ENCODE data around the gene MRRF.
"Not testable (repeated sequence)": the region's sequence is repeated elsewhere in the genome, so short reads cannot be mapped to it uniquely, and the experiment has no call there.

The MRRF gene

DNA sequence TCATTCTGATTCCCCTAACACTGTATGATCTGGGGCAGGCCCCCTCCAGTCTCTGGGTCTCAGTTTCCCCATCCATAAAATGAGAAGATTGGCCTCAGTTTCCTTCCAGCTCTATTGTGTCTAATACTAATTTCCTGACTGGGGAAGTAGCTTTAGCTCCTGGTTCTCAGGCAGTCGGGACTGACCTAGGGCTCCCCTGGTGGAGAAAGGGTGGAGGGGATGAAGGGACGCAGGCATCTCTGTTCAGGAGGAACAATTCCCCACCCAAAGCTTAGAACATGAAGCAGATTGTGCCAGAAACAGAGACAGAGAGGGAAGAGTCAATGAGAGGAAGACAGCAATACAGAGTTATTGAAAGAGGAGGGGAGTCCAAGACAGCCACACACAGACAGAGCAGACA lies 91.9 kb downstream of the MRRF start:
- no peak for DNase-seq (ENCODE audit: low read depth)

DNA sequence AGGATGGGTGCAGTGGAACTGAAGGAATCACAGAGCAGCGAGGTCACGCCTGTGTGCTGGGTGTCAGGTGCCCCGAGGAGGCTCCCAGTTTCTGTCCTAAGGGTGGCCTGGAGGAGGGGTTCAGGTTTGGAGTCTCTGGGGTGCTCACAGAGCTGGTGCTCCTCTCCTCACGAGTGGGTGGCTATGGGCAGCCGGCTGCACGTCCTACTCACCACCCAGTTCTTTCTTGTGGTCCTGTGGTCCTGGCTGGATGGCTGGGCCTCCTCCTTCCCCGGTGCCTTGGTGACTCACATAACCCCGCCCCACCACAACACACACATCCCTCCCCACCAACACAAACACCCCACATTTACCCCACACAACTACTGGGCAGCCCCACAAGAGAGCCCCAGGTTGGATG lies 96.2 kb downstream of the MRRF start:
- DNase-seq (ENCODE audit: low read depth) = no peak

DNA sequence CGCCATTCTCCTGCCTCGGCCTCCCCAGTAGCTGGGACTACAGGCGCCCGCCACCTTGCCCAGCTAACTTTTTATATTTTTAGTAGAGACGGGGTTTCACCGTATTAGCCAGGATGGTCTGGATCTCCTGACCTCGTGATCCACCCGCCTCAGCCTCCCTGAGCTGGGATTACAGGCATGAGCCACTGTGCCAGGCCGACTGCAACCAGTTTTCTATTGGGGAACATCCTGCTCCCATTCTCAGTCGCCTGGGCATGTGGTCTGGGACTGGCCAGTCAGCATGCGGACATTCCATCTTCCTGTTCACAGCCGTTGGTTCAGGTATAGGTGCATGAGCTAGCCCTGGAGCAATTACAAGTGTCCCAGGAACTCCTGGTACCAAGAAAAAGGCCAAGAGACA lies 98.4 kb downstream of the MRRF start:
- DNase-seq (ENCODE audit: low read depth) = not testable (repeated sequence)

DNA sequence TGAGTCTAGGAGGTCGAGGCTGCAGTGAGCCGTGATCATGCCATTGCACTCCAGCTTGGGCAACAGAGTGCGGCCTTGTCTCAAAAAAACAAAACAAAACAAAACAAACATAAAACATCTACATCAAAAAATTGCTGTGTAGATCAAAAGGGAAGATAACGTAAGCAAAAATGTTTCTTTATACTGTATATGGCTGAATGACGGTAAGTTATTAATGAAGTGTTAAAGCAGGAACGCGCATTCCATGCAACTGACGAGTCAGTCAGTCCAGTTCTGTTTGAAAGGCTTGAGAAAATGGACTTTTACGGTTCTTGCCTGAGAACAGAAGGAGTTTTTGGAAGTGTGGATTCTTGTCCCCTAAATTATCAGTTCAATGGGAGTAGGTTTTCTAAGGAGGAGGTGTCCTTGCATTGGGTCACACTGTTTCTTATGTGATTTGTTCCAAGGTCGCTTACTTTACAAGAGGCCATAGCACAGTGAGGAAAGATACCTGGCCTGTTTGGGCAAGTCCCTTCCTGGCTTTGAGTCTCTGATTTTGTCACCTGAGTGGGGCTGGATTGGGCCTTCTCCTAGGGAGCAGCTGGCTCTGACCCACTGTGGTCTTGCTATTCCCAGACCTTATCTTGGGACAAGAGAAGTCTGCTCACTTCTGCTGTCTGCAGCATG lies 99.6 kb downstream of the MRRF start:
- DNase-seq (ENCODE audit: low read depth) = no peak

DNA sequence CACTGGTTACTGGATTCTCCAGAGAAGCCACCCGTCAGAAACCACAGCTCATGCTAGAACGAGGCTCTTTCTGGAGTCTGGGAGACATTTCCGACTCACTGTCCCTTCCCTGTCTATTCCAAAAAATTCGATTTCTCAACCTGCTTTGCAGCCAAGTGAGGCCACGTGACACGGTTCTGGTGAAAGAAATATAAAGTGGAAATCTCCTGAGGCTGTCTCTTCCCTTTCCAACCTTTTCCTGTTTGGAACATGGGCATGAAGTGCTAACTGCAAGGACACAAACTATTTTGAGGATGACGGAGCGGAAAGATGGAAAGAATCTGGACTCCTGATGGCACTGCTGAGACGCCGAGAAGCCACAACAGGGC lies 100.1 kb downstream of the MRRF start:
- DNase-seq (ENCODE audit: low read depth) = no peak

DNA sequence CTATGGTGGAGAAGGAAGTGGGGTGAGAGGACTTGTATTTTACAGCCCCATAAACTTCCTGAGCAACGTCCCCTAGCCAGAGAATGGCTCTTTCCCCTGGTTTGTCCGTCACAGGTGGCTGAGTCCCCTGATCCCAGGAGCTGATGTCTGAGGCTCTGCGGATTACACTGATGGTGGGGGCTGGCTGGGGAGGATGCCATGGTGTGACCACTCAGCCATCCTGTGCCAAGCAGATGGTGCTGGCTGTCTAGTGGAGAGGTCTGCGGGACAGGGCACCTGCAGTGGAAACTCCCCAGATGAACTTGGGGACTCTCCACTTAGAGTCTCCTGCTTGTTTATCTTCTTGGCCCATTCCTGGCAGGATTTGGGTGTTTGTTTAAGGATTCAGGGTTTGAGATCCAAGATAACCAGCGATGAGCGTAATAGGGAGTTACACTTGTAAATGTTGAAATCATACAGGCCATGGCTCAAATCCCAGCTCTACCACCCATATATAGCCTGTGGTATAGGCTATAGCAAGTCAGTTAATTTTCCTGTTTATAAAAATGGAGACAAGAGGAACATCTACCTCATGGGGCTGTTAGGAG lies 101.5 kb downstream of the MRRF start:
- DNase-seq (ENCODE audit: low read depth) = no peak

DNA sequence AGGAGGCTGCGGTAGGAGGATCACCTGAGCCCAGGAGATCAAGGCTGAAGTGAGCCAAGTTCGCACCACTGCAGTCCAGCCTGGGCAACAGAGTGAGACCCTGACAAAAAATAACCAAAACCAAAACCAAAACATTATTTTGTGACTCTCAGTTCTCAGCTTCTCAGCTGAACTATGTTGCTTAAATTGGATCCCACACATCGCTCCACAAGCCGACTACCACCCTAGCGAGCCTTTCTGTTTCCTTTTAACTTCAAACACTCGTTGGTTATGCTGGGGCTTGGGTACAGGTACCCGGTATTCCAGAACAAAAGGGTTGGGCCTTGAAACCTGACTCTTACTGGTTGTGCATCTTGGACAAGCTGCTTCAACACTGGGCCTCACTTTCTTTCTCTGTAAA lies 102.4 kb downstream of the MRRF start:
- no peak for DNase-seq (ENCODE audit: low read depth)

DNA sequence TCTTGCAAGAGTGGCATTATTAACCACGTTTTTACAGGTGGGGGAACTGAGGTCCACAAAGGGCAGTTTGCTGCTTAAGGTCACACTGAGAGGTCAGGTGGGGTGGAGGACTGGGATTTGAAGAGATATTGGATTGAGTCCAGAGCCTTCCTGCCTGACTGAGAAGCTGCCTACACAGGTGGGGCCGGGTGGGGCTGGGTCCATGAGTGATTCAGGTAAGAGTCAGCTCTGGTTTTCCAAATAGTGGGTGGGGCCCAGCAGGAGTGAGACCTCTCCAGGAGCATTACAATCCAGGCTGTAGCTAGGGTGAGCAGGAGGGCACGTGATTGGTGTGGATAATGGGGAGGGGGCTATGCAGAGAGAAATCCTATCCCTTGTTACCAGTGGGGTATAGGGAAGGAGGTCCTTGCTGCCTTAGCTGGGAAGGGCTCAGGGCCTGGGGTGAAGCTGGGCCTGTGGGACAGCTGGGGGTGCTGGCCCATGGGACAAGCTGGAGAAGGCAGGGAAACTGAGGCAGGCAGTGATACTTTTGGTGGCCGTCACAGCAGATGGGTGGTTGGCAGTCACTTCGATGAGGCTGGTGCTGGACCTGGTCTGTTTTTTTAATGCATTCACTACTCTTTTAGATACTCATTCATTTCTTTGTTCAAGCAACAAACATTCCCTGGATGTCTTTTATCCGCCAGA lies 103.2 kb downstream of the MRRF start:
- DNase-seq (ENCODE audit: low read depth) = no peak

DNA sequence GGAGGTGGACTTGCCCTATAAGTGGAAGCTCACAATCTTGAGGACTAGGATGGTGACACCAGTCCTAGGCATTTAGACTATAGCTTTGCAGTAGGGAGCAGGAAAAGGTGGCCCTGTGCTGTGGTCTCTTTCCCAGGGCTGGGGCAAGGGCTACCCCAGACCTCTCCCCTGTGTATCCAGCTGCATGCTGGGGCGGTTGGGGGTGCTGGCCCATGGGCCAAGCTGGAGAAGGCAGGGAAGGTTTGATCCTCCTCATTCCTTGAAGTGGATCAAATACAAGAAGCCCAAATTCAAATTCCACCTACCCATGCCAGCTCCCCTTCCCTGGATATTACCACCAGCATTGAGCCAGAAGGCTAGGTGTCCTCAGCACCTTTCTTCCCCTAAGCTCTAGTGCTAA lies 104.0 kb downstream of the MRRF start:
- no peak for DNase-seq (ENCODE audit: low read depth)

DNA sequence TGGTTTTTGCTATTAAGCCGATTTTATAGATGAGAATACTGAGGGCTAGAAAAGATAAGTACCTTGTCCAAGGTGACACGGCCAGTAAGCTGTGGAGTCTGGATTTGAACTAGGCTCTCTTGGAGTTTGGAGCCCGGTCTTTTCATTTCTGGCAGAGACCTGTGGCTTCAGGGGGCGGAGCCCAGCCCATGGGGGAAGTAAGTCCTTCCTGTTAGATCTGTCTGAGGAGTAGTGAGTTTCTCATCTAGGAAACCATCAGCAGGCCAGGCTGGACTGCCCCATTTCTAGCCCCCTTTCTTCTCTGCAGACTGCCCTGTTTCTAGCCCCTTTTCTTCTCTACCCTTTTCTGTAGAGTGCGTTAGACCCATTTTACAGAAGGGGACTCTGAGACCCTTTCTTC lies 105.6 kb downstream of the MRRF start:
- DNase-seq (ENCODE audit: low read depth) = no peak

DNA sequence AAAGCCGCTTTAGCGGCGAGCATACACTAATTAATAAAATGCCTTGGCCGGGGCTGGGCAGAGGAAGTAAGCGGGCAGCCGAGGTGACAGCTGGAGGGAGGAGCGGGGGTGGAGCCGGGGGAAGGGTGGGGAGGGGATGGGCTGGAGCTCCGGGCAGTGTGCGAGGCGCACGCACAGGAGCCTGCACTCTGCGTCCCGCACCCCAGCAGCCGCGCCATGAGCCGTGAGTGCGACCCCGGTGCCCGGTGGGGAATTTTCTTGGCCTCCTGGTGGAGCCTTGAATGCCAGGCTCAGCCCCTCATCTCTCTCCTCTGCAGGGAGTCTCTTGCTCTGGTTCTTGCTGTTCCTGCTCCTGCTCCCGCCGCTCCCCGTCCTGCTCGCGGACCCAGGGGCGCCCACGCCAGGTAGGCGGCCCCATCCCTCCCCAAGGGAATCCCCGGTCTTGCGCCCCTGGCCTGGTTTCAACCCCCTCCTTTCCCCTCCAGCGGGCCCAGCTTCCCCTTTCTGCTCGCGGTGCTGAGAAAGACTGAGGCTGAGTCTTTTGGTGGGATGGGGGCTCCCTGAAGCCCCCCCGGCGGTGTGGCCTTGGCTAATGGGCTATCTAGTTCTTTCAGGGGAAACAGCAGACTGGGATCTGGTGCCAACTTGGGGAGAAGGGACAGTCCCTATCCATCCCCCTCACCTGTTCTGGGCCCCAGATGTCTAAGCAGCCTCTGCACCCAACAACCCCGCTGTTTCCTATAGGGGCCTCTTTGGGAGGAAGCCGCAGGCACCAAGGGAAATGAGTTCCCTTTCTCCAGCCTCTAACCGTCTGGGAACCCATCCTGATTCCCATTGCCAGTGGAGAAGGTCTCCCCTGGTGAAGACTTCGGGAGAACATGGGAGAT lies 106.4 kb downstream of the MRRF start, which contains the start of gene PTGS1:
Gene PTGS1 (plus strand): TSS at position 156 of the 887 bp plus-strand sequence. CDS start 61 bp downstream, at position 217.
- no peak for DNase-seq (ENCODE audit: low read depth)

DNA sequence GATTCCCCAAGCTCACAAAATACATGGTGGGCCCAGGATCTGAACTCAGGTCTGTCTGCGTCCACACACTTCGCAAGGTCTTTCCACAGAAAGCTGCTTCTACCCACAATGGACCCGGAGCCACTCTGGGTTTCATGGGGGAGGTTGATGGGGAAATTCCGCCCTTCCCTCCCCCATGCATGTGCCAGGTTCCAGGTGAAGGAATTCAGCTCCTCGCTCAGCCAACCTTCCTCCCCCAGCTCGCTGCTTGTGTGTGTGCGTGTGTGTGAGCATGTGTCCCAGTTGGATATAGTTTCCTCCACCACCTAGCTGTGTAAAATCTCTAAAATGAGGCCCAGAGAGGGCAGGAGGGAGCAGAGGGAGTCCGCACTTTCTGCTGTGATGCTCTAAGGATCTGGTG lies 107.2 kb downstream of the MRRF start:
- DNase-seq (ENCODE audit: low read depth) = no peak

DNA sequence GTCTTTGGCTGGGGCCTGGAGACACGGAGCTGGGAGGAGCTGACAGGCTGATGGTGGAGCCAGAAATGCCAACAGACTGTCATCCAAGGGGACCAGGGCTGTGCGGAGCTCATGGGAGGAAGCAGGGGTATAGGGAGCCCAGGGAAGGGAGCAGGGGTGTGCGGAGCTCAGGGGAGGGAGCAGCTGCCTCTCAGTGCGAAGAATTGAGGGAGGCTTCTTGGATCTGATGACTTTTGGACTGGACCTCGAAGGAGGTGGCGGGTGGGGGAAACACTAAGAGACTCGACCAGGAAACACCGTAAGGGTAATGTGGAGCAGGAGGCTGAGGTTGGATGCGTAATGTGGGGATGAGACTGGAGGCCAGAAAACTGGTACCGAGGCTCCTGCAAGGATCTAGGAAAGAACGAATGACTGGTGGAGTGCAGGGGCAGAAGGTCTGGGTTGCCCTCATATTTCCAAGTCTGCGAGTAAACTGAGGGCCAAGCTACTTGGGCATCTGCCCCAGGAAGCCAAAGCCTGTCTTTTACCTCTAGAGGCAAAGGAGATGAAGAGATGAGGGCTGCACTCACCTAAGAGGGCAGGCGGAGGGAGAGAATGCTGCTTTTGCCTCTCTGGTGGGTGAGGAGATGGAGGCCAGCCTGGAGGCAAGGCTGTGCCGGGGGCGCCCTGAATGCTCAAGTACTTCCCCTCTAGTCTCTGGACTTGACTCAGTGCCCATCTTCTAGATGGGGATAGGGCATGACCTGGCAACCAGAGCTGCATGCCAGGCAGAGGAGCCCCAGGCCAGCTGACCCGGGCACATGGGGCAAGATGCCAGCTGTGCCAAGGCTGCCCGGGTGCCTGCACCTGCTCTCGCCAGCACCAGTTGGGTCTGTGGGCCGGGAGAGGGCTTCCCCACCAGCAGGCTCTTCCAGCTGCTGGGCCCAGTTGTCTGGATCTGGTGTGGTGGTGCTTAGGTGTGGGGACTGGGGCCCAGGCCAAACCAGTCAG lies 108.5 kb downstream of the MRRF start:
- no peak for DNase-seq (ENCODE audit: low read depth)

DNA sequence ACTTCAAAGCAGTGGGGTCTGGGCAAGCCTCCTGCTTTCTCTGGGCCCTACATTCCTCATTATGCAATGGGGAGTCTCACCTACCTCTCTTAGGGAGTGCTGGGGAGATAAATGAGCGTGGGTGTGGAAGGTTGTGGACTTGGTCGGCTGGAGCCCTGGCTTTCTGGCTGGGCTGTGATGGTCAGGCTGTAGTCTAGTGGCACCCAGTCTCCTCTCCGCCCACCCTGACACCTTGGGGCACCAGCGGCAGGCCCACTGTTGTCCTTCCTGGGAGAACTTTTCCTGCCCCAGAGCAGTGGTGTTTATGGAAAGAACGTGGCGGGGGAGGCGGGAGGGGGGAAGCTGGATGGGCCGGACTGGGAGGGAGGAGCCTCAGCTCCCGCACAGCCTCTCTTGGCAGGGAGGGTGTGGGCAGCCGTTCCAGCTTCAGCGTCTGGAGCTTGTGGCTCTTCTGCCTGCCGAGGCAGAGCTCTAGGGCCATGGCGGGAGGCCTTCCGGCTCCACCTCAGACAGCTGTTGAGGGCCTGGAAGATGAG lies 110.3 kb downstream of the MRRF start:
- DNase-seq (ENCODE audit: low read depth) = no peak

DNA sequence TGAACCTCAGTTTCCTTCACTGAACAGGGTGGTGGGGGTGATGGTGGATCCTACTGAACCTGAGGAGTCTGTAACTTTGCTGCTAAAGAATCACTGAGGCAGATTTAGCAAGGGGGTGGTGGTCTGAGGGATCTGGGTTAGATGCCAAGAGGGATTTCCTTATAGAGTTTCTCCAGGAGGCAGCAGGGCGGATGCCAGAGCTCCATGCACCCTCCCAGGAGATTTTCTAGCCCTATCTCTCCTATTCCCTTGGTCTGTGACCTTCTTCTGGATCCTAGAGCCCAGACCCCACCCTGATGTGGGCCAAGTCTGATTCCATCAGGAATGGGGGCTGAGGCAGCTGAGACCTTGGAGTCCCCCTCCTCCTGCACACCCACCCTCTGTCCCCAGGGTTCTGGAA lies 112.1 kb downstream of the MRRF start:
- no peak for DNase-seq (ENCODE audit: low read depth)

DNA sequence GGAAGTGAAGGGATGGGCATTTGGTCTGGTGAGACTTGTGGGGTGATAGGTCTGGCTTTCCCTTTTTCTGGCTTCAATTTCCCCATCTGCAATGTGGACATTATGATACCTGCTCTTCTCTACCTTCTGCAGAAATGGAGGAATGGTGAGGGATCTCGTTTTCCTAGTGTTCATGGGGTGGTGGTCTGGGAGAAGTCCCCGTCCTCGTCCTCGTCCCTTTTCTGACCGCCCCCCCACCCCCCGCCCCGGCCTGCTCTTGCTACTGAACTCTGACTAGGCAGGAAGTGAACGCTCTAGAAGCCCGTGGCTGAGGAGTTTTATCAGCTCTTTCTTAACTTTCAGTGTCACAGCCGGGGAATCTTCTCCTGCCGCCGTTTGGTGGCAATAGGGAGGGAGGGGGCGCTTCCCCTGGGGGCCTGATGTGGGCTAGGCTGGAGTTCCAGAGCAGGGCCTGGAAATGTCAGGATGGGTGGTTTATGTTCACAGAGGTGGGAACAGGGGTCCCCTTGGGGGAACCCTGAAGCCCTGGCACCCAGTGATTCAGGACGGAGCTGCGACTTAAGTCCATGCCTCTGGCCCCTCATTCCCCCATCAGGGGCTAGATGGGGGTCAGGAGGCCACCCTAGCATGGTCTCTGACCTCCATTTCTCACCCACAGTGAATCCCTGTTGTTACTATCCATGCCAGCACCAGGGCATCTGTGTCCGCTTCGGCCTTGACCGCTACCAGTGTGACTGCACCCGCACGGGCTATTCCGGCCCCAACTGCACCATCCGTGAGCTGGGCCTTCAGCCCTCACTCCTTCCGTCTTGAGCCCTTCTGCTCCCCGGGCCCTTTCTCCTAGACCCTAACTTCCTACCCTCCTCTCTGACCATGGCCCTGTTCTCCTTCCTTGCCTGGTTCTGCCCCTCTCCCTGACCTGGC lies 112.8 kb downstream of the MRRF start:
- DNase-seq (ENCODE audit: low read depth) = no peak

DNA sequence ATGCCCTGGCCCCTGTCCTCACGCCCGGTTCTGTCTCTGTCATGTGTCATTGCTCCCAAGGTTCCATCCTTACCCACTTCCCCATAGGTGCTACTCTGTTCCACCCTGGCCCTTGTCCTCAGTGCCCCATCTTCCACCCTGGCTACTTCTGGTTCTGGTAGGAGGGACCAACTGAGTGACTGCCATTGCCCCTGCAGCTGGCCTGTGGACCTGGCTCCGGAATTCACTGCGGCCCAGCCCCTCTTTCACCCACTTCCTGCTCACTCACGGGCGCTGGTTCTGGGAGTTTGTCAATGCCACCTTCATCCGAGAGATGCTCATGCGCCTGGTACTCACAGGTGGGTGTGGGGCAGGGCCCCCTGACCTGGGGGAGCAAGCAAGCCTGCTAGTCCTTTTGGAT lies 113.6 kb downstream of the MRRF start:
- DNase-seq (ENCODE audit: low read depth) = no peak

DNA sequence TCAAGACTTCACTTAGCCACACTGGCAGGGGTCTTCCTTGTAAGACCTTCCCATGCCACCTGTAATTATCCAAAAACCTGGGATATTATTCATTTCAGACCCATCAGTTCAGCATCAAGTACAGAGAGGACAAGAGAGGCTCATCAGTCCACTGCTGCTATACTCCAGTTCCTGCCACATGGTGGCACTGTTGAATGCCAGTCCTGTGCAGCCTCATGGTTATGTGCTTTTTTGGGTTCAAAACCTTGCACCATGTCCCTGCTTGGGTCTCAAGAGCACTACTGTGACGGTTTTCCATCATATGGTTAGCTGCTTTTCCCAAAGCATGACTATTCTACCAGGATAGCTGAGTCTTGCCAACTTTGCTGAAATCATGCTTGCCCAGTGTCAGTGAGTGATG lies 114.7 kb downstream of the MRRF start:
- DNase-seq (ENCODE audit: low read depth) = no peak

DNA sequence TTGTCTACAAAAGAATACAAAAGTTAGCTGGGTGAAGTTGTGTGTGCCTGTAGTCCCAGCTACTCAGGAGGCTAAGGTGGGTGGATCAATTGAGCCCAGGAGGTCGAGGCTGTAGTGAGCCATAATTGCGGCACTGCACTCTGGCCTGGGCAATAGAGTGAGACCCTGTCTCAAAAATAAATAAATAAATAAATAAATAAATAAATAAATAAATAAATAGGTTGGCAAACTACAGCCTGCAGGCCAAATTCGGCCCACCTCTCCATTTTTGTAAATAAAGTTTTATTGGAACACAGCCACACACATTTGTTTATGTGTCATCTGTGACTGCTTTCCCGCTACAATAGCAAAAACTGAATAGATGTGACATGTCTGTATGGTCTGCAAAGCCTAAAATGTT lies 115.6 kb downstream of the MRRF start:
- no peak for DNase-seq (ENCODE audit: low read depth)
